Neural cell (in vitro differentiated cells): Measurements from ENCODE around the gene CELA2A. TPM values are rescaled to one million over a fixed set of nuclear protein-coding genes. Genes with fewer than 3 reads are reported as not detected.

Experiments
- polyA plus RNA-seq: library from polyadenylated mRNA; depleted of rRNA; stranded (reverse); fragments of >200 nt; gene quantifications from 2 replicates; pipeline ENCODE4 v1.2.3, GENCODE V29; 2014

CELA2A gene
- polyA plus RNA-seq, 1 donor from 2014 or later: not detected

Other genes starting within 250 kb of the CELA2A start
- gene FHAD1, start 209.5 kb upstream of the CELA2A start, polyA plus RNA-seq: 0.46 TPM in 1 of 2 replicates, not detected in the other
- 10.3 and 13.8 TPM in 2 replicates for gene EFHD2, start 46.8 kb upstream of the CELA2A start, polyA plus RNA-seq
- not detected in 2 replicates for gene CTRC, start 18.3 kb upstream of the CELA2A start, polyA plus RNA-seq
- gene CELA2B, start 19.4 kb downstream of the CELA2A start, polyA plus RNA-seq: not detected in 2 replicates
- gene CASP9, start 67.5 kb downstream of the CELA2A start, polyA plus RNA-seq: 13.4 and 13.7 TPM in 2 replicates
- 10.9 and 16.7 TPM in 2 replicates for gene DNAJC16, start 70.1 kb downstream of the CELA2A start, polyA plus RNA-seq
- not detected in 2 replicates for gene AGMAT, start 128.3 kb downstream of the CELA2A start, polyA plus RNA-seq
- gene DDI2, start 160.7 kb downstream of the CELA2A start, polyA plus RNA-seq: 3.8 and 4.9 TPM in 2 replicates
- 39.5 and 40.1 TPM in 2 replicates for gene PLEKHM2, start 227.6 kb downstream of the CELA2A start, polyA plus RNA-seq